GM19397 (cell line): ENCODE measurements around the gene SIK3.

Experiments used
- ATAC-seq: cut with Tn5 transposase; IDR thresholded peaks from one replicate; pipeline ENCODE4 v1.9.1; 2021; ENCODE audit warnings: mild to moderate bottlenecking, moderate library complexity; ENCODE audit not compliant: unreplicated experiment

SIK3 gene

GRCh38 chr11:117110294-117110950 is 12.2 kb upstream of the SIK3 start:
- no peak for ATAC-seq

GRCh38 chr11:117107701-117108590 is 9.7 kb upstream of the SIK3 start:
- ATAC-seq, result no peak

- ATAC-seq, result no peak
Observed at GRCh38 chr11:117100556-117100955, 2.3 kb upstream of the SIK3 start.

GRCh38 chr11:117099696-117100095 is 1.5 kb upstream of the SIK3 start:
- ATAC-seq, result no peak

GRCh38 chr11:117097389-117098268 is 599 bp downstream of the SIK3 start:
- ATAC-seq, result peak; percentile 35

- no peak for ATAC-seq
Observed at GRCh38 chr11:117097014-117097388, 1.2 kb downstream of the SIK3 start.

- peak; percentile 22 for ATAC-seq
Observed at GRCh38 chr11:117096201-117096991, 1.8 kb downstream of the SIK3 start.

GRCh38 chr11:117095284-117096161 is 2.7 kb downstream of the SIK3 start:
- ATAC-seq, result no peak

GRCh38 chr11:117094776-117095175 is 3.5 kb downstream of the SIK3 start:
- ATAC-seq, result no peak

GRCh38 chr11:117092951-117093590 is 5.2 kb downstream of the SIK3 start:
- no peak for ATAC-seq

GRCh38 chr11:117091753-117092477 is 6.3 kb downstream of the SIK3 start:
- ATAC-seq, result no peak

- no peak for ATAC-seq
Observed at GRCh38 chr11:117090111-117090706, 8.0 kb downstream of the SIK3 start.

- no peak for ATAC-seq
Observed at GRCh38 chr11:117089685-117090084, 8.5 kb downstream of the SIK3 start.

GRCh38 chr11:117087446-117087845 is 10.8 kb downstream of the SIK3 start:
- no peak for ATAC-seq

GRCh38 chr11:117084992-117085391 is 13.2 kb downstream of the SIK3 start:
- no peak for ATAC-seq

GRCh38 chr11:117083011-117083935 is 15.0 kb downstream of the SIK3 start:
- no peak for ATAC-seq

GRCh38 chr11:117081908-117082307 is 16.3 kb downstream of the SIK3 start:
- no peak for ATAC-seq
